ENCODE data around the gene RHOD.

GRCh38 chr11:67007126-67007525, 49.5 kb upstream of the RHOD start:
- no peak for TF ChIP-seq TAF1 (IDR thresholded peaks at IDR 0.05; ENCODE audit: low read depth, low read length)
- no peak for TF ChIP-seq POLR2A (IDR thresholded peaks at IDR 0.05; ENCODE audit: low read depth, low read length)
- no peak for TF ChIP-seq PAX5 (IDR thresholded peaks at IDR 0.05; ENCODE audit: insufficient read depth, low read length, severe bottlenecking)
- TF ChIP-seq POLR2AphosphoS5 (IDR thresholded peaks at IDR 0.05; ENCODE audit: low read depth, low read length) = no peak
- no peak for TF ChIP-seq SPI1 (IDR thresholded peaks at IDR 0.05; ENCODE audit: low read depth, low read length)
